Psoas muscle (tissue), 8 donors: ENCODE results near the gene TSPYL1. TPM values are rescaled to one million over a fixed set of nuclear protein-coding genes. Genes with fewer than 3 reads are reported as not detected.

Source experiments
- ATAC-seq, 4 donors: fragments of 200-7000 bp; cut with Tn5 transposase; one replicate each; pipeline ENCODE4 v1.9.1; 2020; ENCODE audit warnings: moderate library complexity in 3 of 4, mild to moderate bottlenecking in 2 of 4
- DNase-seq, 2 donors: peaks; one replicate each; pipeline ENCODE4 v3.0.0-alpha.2; 2020
- H3K27ac ChIP-seq: fragments of 200-600 bp; one replicate; pipeline ENCODE4 v1.8.0; 2022
- H3K27me3 ChIP-seq, 3 donors: fragments of 200-600 bp in 1 of 3; one replicate each; pipeline versions ENCODE4 v1.6.1 to v1.8.0; 2013 to 2022; ENCODE audit warnings: low read length in 2 of 3, mild to moderate bottlenecking in 2 of 3, moderate library complexity in 1 of 3; ENCODE audit not compliant: insufficient read depth in 3 of 3
- H3K36me3 ChIP-seq, 2 donors: fragments of 200-600 bp in 1 of 2; one replicate each; pipeline versions ENCODE4 v1.6.1 to v1.8.0; 2013 to 2022; ENCODE audit warnings: low read depth in 1 of 2, mild to moderate bottlenecking in 1 of 2, moderate library complexity in 1 of 2; ENCODE audit not compliant: insufficient read depth in 1 of 2
- H3K4me1 ChIP-seq: fragments of 200-600 bp; one replicate; pipeline ENCODE4 v1.8.0; 2022
- H3K4me3 ChIP-seq: fragments of 200-600 bp; one replicate; pipeline ENCODE4 v1.8.0; 2022; ENCODE audit warnings: mild to moderate bottlenecking
- H3K9me3 ChIP-seq: fragments of 200-600 bp; one replicate; pipeline ENCODE4 v1.8.0; 2022
- CTCF ChIP-seq: fragments of 200-600 bp; IDR thresholded peaks from one replicate; pipeline ENCODE4 v1.8.0; 2022; ENCODE audit warnings: antibody characterized with exemption
- WGBS, 3 donors: extraction: QIAGEN DNeasy Blood & Tissue Kit; methylation state at CpG; one replicate each; pipeline versions ENCODE4 v1.1.6 to v1.1.7; 2013; 5-methylcytosine and 5-hydroxymethylcytosine counted together
- intact Hi-C, 2 donors: fragments of 100-400 bp; cut with DNase I; formaldehyde crosslinking; loops; one replicate each; pipeline versions ENCODE4 v1.11.0 to v1.14.2; 2022
- polyA plus RNA-seq, 3 donors: library from polyadenylated mRNA; stranded (reverse); fragments of 200-250 nt; gene quantifications; one replicate each; pipeline ENCODE4 v1.2.3, GENCODE V29; 2013
- total RNA-seq, 4 donors: library from RNA; stranded (reverse); fragmentation: NEBNext Ultra II Directional in 2 of 4; extraction: Animal tissue kit (Norgen Biotek cat#: 25700) in 2 of 4; gene quantifications; one replicate each; pipeline versions ENCODE4 v1.2.1 to v1.2.4, GENCODE V29; 2021 to 2023
- donor health status: healthy with polysubstance abuse.
- donor health status: DM: no; HTN: no; CAD: no; lungs with moderate emphysema.
- donor health status: Bipolar disorder and iron deficiency.
- donor health status: healthy.
- donor health status: DM: yes; HTN: yes; CAD: no.
- donor health status: DM: no; HTN: no; CAD: no.
- donor health status: DM: no; HTN: no; CAD: no.
- donor health status: DM: yes; HTN: yes; CAD: no.

TSPYL1 gene
- total and polyA plus RNA-seq, 7 donors, result 20.5 to 174 (median 96.3) TPM

DNA sequence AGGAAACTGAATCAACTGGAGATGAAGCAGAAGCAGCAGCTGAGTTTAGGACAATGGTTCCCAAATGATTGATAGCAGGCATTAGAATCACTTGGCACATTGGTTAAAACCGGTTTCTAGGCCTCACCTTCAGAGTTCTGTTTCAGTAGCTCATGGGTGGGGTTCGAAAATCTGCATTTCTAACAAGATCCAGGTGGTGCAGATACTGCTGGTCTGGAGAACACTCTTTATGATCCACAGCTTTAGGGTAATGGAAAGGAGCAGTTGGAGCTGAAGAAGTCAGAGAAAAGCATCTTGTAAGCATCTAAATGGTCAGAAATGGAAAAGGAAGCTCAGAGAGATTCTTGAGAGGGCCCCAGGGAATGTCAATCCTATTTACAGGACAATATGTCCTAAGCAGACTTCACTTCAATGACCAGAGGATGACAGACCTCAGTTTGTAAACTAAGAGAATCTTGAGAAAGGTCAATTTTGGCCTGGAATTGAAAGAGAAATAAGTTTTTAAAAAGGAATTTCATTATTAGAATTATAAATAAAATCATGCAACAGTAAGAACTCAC, 8.5 kb downstream of the TSPYL1 start:
- no peak for ATAC-seq
- peaks cover 0 to 42% of the 10 kb centered on the region in 2 donors for H3K36me3 ChIP-seq
- intact Hi-C loops, result no loop called here
- 45 to 67% (median 58%) methylated on average over 2 of the region's 2 CpGs for whole genome bisulfite sequencing, 3 donors
- H3K4me1 ChIP-seq, result peaks cover 38% of the 10 kb centered on the region
- no peak overlapping the region for H3K27ac ChIP-seq
- H3K4me3 ChIP-seq, result no peak overlapping the region
- no peaks in the 10 kb centered on the region for H3K9me3 ChIP-seq
- DNase-seq, result no peak
- H3K27me3 ChIP-seq, result no peaks in the 10 kb centered on the region
- no peak for TF ChIP-seq CTCF

DNA sequence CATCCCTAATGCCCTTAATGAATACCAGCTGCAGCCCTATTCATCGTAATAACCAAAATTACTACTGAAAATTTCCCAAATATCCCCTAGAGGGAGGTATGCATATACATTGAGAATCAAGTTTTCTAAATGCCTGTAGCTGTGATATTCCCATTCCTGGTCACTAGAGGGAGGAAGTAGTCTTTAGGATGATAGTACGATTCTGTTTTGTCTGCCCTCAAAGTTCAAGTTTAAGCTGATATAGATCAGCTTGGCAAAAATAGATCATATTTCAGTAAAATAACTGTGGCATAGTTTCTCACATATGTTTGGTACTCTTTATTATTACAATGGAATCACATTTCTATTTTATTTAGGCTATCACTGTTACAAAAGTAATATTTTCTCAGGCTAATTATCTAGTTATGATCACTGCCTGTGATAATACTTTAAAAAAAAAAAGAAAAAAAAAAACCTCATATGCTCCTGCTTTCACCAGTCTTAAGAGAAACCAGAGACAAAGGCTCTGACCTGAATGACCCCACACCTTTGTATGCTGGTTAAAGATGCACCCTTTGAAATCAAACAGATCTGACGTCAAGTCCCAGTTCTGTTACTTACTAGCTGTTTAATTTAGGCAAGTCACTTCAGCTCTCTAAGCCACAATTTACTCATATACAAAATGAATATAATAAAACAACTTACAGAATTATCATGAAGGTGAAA, 11.0 kb downstream of the TSPYL1 start:
- peaks cover 0 to 33% of the 10 kb centered on the region in 2 donors for H3K36me3 ChIP-seq
- ATAC-seq (peak in 3 of 4 donors; percentile 56 to 79 (median 67)), DNase-seq (no peak)
- no peaks in the 10 kb centered on the region for H3K9me3 ChIP-seq
- no peak overlapping the region for H3K4me3 ChIP-seq
- intact Hi-C loops, result no loop called here
- H3K27ac ChIP-seq, result no peak overlapping the region
- H3K27me3 ChIP-seq, result no peaks in the 10 kb centered on the region
- H3K4me1 ChIP-seq, result peaks cover 24% of the 10 kb centered on the region
- TF ChIP-seq CTCF, result peak; percentile 68
- 25 to 32% (median 25%) methylated on average over 3 of the region's 3 CpGs for WGBS, 3 donors

DNA sequence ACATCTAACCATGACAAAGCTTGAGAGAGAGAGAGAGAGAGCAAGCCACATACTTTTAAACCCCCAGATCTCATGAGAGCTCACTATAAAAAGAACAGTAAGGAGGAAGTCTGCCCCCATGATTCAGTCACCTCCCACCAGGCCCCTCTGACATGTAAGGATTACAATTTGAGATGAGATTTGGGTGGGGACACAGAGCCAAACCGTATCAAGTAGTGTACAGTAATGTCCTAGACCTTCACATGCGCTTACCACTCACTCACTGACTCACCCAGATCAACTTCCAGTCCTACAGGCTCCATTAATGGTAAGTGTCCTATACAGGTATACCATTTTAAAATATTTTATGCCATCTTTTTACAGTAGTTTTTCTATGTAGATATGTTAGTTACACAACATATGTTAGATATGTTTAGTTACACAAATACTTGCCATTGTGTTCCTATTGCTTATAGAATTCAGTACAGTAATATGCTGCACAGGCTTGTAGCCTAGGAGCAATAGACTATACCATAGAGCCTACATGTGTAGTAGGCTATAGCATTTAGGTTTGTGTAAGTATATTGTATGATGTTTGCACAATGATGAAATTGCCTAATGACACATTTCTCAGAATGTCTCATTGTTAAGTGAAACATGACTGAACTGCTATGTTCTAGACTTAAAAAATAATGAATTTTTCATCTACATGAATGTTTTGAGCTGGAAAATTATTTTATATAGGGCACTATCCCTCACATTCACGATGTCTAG, 11.7 kb downstream of the TSPYL1 start:
- DNase-seq (no peak), ATAC-seq (no peak)
- no peak for TF ChIP-seq CTCF
- intact Hi-C loops, result no loop called here
- WGBS, 3 donors, result 57 to 60% (median 58%) methylated on average over 3 of the region's 3 CpGs
- no peaks in the 10 kb centered on the region for H3K27me3 ChIP-seq
- peaks cover 24% of the 10 kb centered on the region for H3K4me1 ChIP-seq
- H3K27ac ChIP-seq, result no peak overlapping the region
- no peaks in the 10 kb centered on the region for H3K9me3 ChIP-seq
- no peak overlapping the region for H3K4me3 ChIP-seq
- peaks cover 0 to 25% of the 10 kb centered on the region in 2 donors for H3K36me3 ChIP-seq

DNA sequence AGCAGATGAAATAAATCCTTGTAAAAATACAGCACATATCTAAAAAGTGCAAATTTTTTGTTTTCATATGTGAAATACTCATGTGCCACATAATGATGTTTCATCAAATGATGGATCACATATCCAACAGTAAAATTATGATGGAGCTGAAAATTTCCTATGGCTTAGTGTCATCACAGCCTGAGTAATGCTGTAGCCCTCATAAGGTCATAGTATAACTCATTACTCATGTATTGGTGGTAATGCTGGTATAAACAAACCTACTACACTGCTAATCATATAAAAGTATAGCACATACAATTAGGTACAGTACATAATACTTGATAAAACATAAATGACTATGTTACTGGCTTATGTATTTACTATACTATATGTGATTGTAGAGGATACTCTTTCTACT, 12.9 kb downstream of the TSPYL1 start:
- Histone ChIP-seq H3K4me1 (peaks cover 24% of the 10 kb centered on the region), H3K27ac (no peak overlapping the region), H3K9me3 (no peaks in the 10 kb centered on the region), H3K27me3 (no peaks in the 10 kb centered on the region), H3K36me3 (peaks cover 0 to 18% of the 10 kb centered on the region in 2 donors), H3K4me3 (no peak overlapping the region)
- intact Hi-C loops, result no loop called here
- ATAC-seq, result no peak
- TF ChIP-seq CTCF, result no peak
- no peak for DNase-seq
